Measurements from ENCODE around the gene ARSK. TPM values are rescaled to one million over a fixed set of nuclear protein-coding genes. Genes with fewer than 3 reads are reported as not detected.

ARSK gene
- total RNA-seq, 1 donor from 2014 or later = 2.9 TPM

GRCh38 chr5:95620870-95621838 is 66.3 kb downstream of the ARSK start:
- H3K4me3 Mint-ChIP-seq = peak overlapping the region; percentile 80
- no peak for TF ChIP-seq CTCF (IDR thresholded peaks at IDR 0.05)
- CTCF ChIA-PET = interaction anchor here (1.2 to 1.5 kb wide), 3 partner anchors 24 to 160 kb away, joined by 3 to 4 read pairs (median 4); partner anchors contain the start of genes ARSK and SKIC3
- peaks cover 28% of the 10 kb centered on the region for H3K4me1 Mint-ChIP-seq
- ATAC-seq (ENCODE audit: low read depth) = peak; percentile 43
- no peaks in the 10 kb centered on the region for H3K9me3 Mint-ChIP-seq
- H3K27me3 Mint-ChIP-seq = no peaks in the 10 kb centered on the region
- DNase-seq = peak; percentile 48
- no peak overlapping the region for H3K27ac Mint-ChIP-seq
- intact Hi-C loops (cut with micrococcal nuclease) = loop anchor here (1.0 kb wide), 3 partner anchors 11 to 66 kb away; partner anchors contain the start of genes ARSK and RFESD
- POLR2A ChIA-PET = interaction anchor here (0.6 to 2.6 kb wide), 6 partner anchors 11 to 1562 kb away, joined by 3 to 20 read pairs (median 4); partner anchors contain the start of genes ARSK, RFESD and SKIC3
- no peaks in the 10 kb centered on the region for H3K36me3 Mint-ChIP-seq (ENCODE audit: low read depth)

GRCh38 chr5:95621839-95622629 is 67.1 kb downstream of the ARSK start:
- Mint-ChIP-seq H3K27me3 (no peaks in the 10 kb centered on the region), H3K4me3 (peak overlapping the region; percentile 80), H3K4me1 (peaks cover 28% of the 10 kb centered on the region), H3K36me3 (ENCODE audit: low read depth) (no peaks in the 10 kb centered on the region), H3K9me3 (no peaks in the 10 kb centered on the region), H3K27ac (peak overlapping the region; percentile 12)
- intact Hi-C loops (cut with micrococcal nuclease) = loop anchor here (1.0 kb wide), 1 partner anchor 10 kb away; no protein-coding TSS in a partner anchor
- no peak for TF ChIP-seq CTCF (IDR thresholded peaks at IDR 0.05)
- DNase-seq (no peak), ATAC-seq (ENCODE audit: low read depth) (no peak)
- ChIA-PET POLR2A (interaction anchor here (0.7 to 2.6 kb wide), 5 partner anchors 10 to 1558 kb away, joined by 3 to 20 read pairs (median 6); partner anchors contain the start of genes ARSK, RFESD and SKIC3), CTCF (interaction anchor here (1.2 to 1.5 kb wide), 2 partner anchors 23 to 159 kb away, joined by 4 read pairs; no protein-coding TSS in a partner anchor)

GRCh38 chr5:95623706-95624105 is 68.8 kb downstream of the ARSK start:
- Mint-ChIP-seq H3K27me3 (no peaks in the 10 kb centered on the region), H3K4me3 (no peak overlapping the region), H3K36me3 (ENCODE audit: low read depth) (no peaks in the 10 kb centered on the region), H3K9me3 (no peaks in the 10 kb centered on the region), H3K4me1 (peaks cover 24% of the 10 kb centered on the region), H3K27ac (no peak overlapping the region)
- POLR2A ChIA-PET = interaction anchor here (2.5 to 2.6 kb wide), 2 partner anchors 8 to 23 kb away, joined by 8 to 20 read pairs; partner anchors contain the start of gene RFESD
- intact Hi-C loops (cut with micrococcal nuclease) = no loop called here
- ATAC-seq (ENCODE audit: low read depth) = no peak
- TF ChIP-seq CTCF (IDR thresholded peaks at IDR 0.05) = no peak
- DNase-seq = no peak
- CTCF ChIA-PET = interaction anchor here (0.6 kb wide), 1 partner anchor 161 kb away, joined by 3 read pairs; no protein-coding TSS in a partner anchor

GRCh38 chr5:95624368-95624767 is 69.5 kb downstream of the ARSK start:
- DNase-seq = no peak
- CTCF ChIA-PET = no interaction called here
- POLR2A ChIA-PET = interaction anchor here (2.5 kb wide), 1 partner anchor 7 kb away, joined by 8 read pairs; no protein-coding TSS in a partner anchor
- intact Hi-C loops (cut with micrococcal nuclease) = no loop called here
- no peaks in the 10 kb centered on the region for H3K36me3 Mint-ChIP-seq (ENCODE audit: low read depth)
- no peak for TF ChIP-seq CTCF (IDR thresholded peaks at IDR 0.05)
- no peaks in the 10 kb centered on the region for H3K9me3 Mint-ChIP-seq
- no peak overlapping the region for H3K27ac Mint-ChIP-seq
- H3K27me3 Mint-ChIP-seq = no peaks in the 10 kb centered on the region
- ATAC-seq (ENCODE audit: low read depth) = no peak
- no peak overlapping the region for H3K4me3 Mint-ChIP-seq
- H3K4me1 Mint-ChIP-seq = peaks cover 21% of the 10 kb centered on the region

All from activated B cell treated with CpG ODN at 0.5 μM for 24 hours (primary cell).